GM12873 (cell line): ENCODE measurements around the gene CAMTA1.
A peak's percentile ranks its signal among the peaks of the same experiment; 100 is the strongest.

ENCODE experiments used
- CTCF ChIP-seq: IDR thresholded peaks from 2 replicates; pipeline ENCODE4 v1.5.1; 2012; ENCODE audit warnings: low read depth, mild to moderate bottlenecking, moderate library complexity, low read length, control low read depth; ENCODE audit not compliant: insufficient read depth; ENCODE audit errors: missing control alignments

The CAMTA1 gene

DNA sequence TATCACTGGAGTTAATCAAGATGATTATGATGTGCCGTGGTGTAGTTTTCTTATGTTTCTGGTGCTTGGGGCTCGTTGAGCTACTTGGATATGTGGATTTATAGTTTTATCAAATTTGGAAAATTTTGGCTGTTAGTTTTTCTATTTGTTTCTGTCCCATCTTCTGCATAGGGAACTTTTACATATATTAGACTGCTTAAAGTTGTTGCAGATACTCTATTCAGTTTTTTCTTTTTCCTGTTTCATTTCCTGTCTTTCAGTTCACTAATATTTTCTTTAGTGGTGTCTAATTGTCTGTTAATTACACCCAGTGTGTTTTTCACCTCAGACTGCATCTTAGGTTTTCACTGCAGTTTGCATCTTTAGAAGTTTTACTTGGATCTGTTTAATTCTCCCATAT, 247.7 kb downstream of the CAMTA1 start:
- TF ChIP-seq CTCF, result no peak

DNA sequence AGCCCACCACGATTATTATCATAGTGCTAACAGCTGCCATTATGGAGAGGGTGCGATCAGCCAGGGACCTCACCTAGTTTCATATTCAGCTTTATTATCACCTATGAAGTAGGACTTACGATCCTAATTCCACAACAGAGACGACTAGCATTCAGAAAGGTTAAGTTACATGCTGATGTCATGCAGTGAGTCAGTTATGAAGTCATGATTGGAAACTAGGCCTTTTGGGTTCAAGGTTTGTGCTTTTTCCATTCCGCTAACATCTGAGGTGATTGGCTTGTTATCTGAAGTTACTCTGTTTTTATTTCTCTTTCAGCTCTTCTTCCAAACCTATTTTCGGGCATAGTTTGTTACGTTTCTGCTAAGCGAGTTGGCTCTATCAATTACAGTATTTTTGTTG, 251.1 kb downstream of the CAMTA1 start:
- no peak for TF ChIP-seq CTCF

DNA sequence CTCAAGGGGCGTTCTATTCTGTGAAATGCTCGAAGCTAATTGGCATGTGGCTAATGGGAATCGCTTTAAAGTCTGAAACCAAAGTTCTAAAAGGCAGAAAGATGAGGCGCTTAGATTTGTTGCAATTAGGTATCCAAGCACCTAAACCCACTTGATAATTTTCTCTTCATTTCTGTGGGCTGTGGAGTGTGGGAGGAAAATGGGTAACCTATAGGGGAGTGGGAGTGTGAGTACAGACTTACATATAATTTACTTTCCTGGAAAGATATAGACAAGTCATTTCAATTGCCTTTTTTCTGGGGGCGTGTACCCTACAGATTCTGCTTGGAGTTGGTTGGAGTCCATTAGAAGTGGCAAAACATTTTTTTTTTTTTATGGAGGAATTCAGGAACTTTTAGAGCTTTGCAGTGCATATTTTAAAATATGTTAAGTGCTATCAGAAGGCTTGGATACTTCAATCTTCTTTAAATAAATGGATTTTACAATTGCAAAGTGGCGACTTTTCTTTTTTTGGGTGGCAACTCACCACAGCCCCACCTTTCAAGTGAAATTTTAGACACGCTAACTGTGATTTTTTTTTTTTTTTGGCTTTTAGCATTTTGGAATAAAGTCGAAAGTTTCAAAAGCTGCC, 254.5 kb downstream of the CAMTA1 start:
- no peak for TF ChIP-seq CTCF

- no peak for TF ChIP-seq CTCF
These were observed 255.9 kb downstream of the CAMTA1 start for GRCh38 chr1:7040969-7041695.

DNA sequence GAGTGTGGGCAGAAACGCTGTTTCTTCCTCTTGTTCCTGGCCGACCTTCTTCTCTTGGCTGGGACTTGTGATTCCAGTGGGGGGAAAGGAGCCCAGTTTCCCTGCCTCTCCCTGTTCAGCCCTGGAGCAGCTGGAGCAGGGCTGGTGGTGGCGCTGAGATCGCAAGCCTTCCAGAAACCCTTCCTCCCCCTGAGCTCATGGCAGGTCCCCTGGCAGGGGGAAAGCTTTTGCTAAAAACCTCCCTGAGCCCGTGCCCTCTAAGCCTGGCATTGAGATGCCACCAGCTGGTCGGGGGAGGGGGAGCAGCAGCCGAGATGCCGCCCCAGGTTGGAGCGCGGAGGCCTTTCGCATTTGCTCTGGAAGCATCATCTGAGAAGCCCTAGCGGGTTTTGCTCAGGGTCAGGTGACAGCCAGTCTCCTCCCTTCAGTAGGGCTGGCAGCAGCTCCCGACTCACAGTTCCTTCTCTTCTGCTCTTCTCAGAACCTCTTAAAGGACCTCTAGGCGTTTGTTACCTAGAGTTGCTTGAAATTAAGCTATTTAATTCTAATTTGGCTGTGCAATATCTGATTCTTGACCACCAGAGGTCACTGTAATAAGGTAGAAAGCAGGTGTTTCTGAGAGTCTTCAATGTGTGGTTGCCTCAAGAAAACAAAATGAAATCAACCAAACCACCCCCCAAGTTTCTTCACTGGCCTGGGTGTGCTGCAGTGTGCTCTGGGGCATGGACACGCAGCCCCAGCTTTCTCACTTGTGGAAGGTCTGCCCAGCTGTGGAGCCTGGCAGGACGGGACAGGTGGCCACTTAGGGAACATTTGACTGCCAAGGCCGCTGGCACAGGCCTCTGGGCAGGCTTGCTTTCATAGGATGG, 257.3 kb downstream of the CAMTA1 start:
- peak; percentile 49 for TF ChIP-seq CTCF

GRCh38 chr1:7043191-7043549, 257.9 kb downstream of the CAMTA1 start:
- no peak for TF ChIP-seq CTCF

- TF ChIP-seq CTCF, result no peak
These were observed 258.7 kb downstream of the CAMTA1 start for GRCh38 chr1:7043719-7044535.
